Fibroblast of villous mesenchyme (primary cell): ENCODE results near the gene ATRNL1. TPM values are rescaled to one million over a fixed set of nuclear protein-coding genes. Genes with fewer than 3 reads are reported as not detected.
A peak's percentile ranks its signal among the peaks of the same experiment; 100 is the strongest.

Experiments
- DNase-seq: peaks from one replicate; pipeline ENCODE4 v3.0.0-alpha.2; 2010; ENCODE audit warnings: low read depth
- H3K4me3 ChIP-seq: 2 replicates; pipeline ENCODE4 v1.5.1; 2011; ENCODE audit warnings: low read depth, mild to moderate bottlenecking, low read length
- CTCF ChIP-seq: IDR thresholded peaks from 2 replicates; pipeline ENCODE4 v1.5.1; 2012; ENCODE audit warnings: low read depth, mild to moderate bottlenecking, low read length; ENCODE audit not compliant: insufficient read depth
- total RNA-seq: library from RNA; depleted of rRNA; stranded (reverse); fragments of >200 nt; gene quantifications from 2 replicates; pipeline ENCODE4 v1.2.3, GENCODE V29; 2012

Gene ATRNL1
- total RNA-seq, 1 donor, result 13.0 TPM

GRCh38 chr10:115091161-115091560 lies 2.0 kb upstream of the ATRNL1 start:
- H3K4me3 ChIP-seq, result no peak overlapping the region
- no peak for DNase-seq
- TF ChIP-seq CTCF, result no peak

- peak; percentile 3 for DNase-seq
- TF ChIP-seq CTCF, result no peak
- H3K4me3 ChIP-seq, result peak overlapping the region; percentile 60
These were observed 959 bp upstream of the ATRNL1 start for GRCh38 chr10:115092258-115092554.

- TF ChIP-seq CTCF, result no peak
- H3K4me3 ChIP-seq, result peak overlapping the region; percentile 60
- DNase-seq, result peak; percentile 37
These were observed 445 bp upstream of the ATRNL1 start for GRCh38 chr10:115092555-115093285.

GRCh38 chr10:115093776-115094408 lies 727 bp downstream of the ATRNL1 start:
- TF ChIP-seq CTCF, result no peak
- DNase-seq, result no peak
- peak overlapping the region; percentile 60 for H3K4me3 ChIP-seq

- H3K4me3 ChIP-seq, result no peak overlapping the region
- DNase-seq, result no peak
- no peak for TF ChIP-seq CTCF
These were observed 1.4 kb downstream of the ATRNL1 start for GRCh38 chr10:115094416-115095140.

- H3K4me3 ChIP-seq, result no peak overlapping the region
- TF ChIP-seq CTCF, result no peak
- DNase-seq, result no peak
These were observed 2.6 kb downstream of the ATRNL1 start for GRCh38 chr10:115095758-115096157.
